ENCODE data around the gene HDDC3.

Gene HDDC3, protein sequence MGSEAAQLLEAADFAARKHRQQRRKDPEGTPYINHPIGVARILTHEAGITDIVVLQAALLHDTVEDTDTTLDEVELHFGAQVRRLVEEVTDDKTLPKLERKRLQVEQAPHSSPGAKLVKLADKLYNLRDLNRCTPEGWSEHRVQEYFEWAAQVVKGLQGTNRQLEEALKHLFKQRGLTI

DNA sequence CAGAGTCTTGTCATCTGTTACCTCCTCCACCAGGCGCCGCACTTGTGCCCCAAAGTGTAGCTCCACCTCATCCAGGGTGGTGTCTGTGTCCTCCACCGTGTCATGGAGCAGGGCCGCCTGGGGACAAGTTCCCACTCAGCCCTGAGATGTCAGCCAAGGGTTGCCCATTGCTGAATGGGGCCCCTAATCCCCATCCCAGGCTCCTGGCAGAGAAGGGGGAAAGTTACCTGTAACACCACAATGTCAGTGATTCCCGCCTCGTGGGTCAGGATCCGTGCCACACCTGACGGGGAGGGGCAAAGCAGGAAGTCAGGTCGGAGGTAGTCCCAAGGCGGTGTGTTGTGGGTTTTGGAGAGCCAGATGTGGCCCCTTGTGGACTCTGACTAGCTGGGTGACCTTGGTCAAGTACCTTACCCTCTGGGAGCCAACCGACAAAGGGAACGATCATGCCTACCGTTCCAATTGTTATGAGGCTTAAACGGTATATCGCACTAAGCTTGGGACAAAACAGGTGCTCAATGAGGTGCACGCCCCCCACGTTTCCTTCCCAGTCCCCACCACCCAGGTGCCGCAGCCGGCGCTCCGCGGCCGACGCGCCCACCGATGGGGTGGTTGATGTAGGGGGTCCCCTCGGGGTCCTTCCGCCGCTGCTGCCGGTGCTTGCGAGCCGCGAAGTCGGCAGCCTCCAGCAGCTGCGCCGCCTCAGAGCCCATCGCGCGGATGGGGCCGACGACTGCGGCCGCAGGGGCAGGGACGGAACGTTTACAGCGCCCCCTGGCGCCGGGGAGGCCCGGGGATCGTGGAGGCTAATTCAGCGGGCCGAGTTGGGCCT lies at the start of gene HDDC3:
TSS of gene HDDC3 (minus strand) at position 722 of the 832 bp plus-strand sequence. CDS start at position 713, 9 bp downstream.
- in situ Hi-C loops (cut with MboI; ENCODE audit: low sequenced_read_pairs) = no loop called here

- in situ Hi-C loops (cut with MboI; ENCODE audit: low sequenced_read_pairs) = no loop called here
Observed at GRCh38 chr15:90982135-90982534, 49.8 kb upstream of the HDDC3 start.

- in situ Hi-C loops (cut with MboI; ENCODE audit: low sequenced_read_pairs) = no loop called here
Observed at GRCh38 chr15:90981681-90982080, 49.3 kb upstream of the HDDC3 start.

GRCh38 chr15:90979582-90979981 lies 47.2 kb upstream of the HDDC3 start:
- in situ Hi-C loops (cut with MboI; ENCODE audit: low sequenced_read_pairs) = no loop called here

DNA sequence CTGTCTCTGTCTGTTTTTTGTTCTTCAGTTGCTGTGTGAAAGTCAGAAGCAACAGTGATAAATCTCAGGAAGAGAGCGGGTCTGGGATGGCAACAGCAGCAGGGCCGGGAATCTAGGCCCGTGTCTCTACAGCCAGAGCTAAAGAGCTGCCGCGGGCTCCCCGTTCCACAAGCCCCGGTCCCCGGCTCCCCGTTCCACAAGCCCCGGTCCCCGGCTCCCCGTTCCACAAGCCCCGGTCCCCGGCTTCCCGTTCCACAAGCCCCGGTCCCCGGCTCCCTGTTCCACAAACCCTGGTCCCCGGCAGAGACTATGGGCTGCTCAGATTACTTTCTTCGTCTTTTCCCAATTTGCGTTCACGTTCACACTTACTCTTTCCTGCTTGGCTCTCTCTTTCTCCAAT lies 41.9 kb upstream of the HDDC3 start:
- in situ Hi-C loops (cut with MboI; ENCODE audit: low sequenced_read_pairs) = no loop called here

- in situ Hi-C loops (cut with MboI; ENCODE audit: low sequenced_read_pairs) = no loop called here
Observed at GRCh38 chr15:90972133-90972532, 39.8 kb upstream of the HDDC3 start.

GRCh38 chr15:90970274-90970673 lies 37.9 kb upstream of the HDDC3 start:
- in situ Hi-C loops (cut with MboI; ENCODE audit: low sequenced_read_pairs) = no loop called here

- in situ Hi-C loops (cut with MboI; ENCODE audit: low sequenced_read_pairs) = no loop called here
Observed at GRCh38 chr15:90968434-90968833, 36.1 kb upstream of the HDDC3 start.

DNA sequence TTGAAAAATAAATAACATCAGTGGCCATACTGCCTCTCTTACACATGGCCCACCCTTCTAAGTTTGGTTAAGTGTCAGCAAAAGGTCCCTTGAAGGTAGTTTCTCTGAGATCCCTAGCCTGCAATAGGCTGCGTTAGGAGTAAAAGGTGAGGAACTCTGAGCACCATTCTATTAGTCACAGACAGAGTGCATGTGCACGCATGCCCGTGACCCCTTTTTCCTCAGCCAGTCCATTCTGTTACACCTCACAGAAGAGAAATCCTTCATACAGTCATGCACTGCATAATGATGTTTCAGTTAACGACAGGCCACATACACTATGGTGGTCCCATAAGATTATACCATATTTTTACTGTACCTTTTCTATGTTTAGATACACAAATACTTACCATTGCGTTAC lies 34.9 kb upstream of the HDDC3 start:
- in situ Hi-C loops (cut with MboI; ENCODE audit: low sequenced_read_pairs) = no loop called here

GRCh38 chr15:90966262-90966661 lies 33.9 kb upstream of the HDDC3 start:
- in situ Hi-C loops (cut with MboI; ENCODE audit: low sequenced_read_pairs) = no loop called here

DNA sequence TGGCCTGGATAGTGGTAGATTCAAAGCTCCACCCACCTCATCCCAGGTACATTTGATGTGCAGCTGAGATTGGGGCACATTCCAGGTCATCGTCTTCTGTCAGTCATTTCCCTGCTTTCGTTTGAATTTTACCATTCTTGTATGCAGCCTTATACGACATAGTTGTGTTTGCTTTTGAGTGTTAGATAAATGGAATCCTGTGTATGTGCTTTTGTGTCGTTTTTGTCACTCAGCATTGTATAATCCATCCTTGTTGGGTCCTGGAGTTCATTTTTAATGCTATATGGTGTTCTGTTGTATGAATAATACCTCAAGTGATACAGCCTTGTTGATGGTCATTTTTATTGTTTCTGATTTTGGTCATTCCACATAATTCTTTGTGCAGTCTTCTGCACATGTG lies 29.7 kb upstream of the HDDC3 start:
- in situ Hi-C loops (cut with MboI; ENCODE audit: low sequenced_read_pairs) = no loop called here

GRCh38 chr15:90960298-90961091 lies 28.1 kb upstream of the HDDC3 start:
- in situ Hi-C loops (cut with MboI; ENCODE audit: low sequenced_read_pairs) = no loop called here

- in situ Hi-C loops (cut with MboI; ENCODE audit: low sequenced_read_pairs) = no loop called here
Observed at GRCh38 chr15:90959894-90960293, 27.5 kb upstream of the HDDC3 start.

GRCh38 chr15:90959028-90959595 lies 26.8 kb upstream of the HDDC3 start:
- in situ Hi-C loops (cut with MboI; ENCODE audit: low sequenced_read_pairs) = no loop called here

DNA sequence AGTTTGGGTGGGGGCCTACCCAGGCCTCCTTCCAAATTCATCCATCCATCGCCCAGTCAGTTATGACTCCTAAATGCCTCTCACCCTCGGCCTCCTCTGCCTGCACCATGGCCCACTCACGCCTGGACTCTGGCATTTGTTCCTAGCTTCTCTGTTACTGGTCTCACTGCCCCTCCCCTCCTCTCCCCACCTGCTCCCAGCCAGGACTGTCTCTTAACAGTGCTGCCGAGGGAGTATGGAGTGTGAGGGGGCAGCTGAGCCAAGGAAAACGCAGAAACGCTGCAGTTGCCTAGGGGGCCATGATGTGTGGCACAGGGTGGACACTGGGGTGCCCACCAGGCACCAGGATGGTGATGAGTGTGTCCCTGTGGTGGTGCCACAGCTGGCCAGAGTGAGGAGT lies 25.4 kb upstream of the HDDC3 start:
- in situ Hi-C loops (cut with MboI; ENCODE audit: low sequenced_read_pairs) = no loop called here

DNA sequence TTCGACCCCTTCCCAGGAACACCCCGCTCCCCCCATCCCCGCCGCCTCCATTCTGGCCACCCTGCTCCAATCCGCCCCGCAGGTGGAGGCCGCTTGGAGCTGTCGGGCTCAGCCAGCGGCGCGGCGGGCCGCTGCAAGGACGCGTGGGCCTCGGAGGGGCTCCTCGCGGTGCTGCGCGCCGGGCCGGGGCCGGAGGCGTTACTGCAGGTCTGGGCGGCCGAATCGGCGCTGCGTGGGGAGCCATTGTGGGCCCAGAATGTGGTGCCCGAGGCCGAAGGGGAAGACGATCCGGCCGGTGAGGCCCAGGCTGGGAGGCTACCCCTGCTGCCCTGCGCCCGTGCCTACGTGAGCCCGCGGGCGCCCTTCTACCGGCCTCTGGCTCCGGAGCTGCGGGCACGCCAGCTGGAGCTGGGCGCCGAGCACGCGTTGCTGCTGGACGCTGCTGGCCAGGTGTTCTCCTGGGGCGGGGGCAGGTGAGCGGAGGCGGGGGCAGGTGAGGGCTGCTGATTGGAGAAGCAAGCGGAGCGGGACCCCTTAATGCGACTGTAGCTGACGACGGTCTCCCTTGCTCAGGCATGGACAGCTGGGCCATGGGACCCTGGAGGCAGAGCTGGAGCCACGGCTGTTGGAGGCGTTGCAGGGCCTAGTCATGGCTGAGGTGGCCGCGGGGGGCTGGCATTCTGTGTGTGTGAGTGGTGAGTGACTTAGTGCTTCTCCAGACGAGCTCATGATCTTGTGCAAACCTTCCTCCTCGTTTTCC lies 24.9 kb upstream of the HDDC3 start:
- in situ Hi-C loops (cut with MboI; ENCODE audit: low sequenced_read_pairs) = no loop called here

- in situ Hi-C loops (cut with MboI; ENCODE audit: low sequenced_read_pairs) = no loop called here
Observed at GRCh38 chr15:90956274-90957030, 24.1 kb upstream of the HDDC3 start.

GRCh38 chr15:90955624-90956273 lies 23.4 kb upstream of the HDDC3 start:
- in situ Hi-C loops (cut with MboI; ENCODE audit: low sequenced_read_pairs) = no loop called here
